Measurements from ENCODE around the gene SLC29A1. TPM values are rescaled to one million over a fixed set of nuclear protein-coding genes. Genes with fewer than 3 reads are reported as not detected.

SLC29A1 gene
- total RNA-seq, 1 donor from 2014 or later: 142 TPM

- H3K27ac Mint-ChIP-seq (ENCODE audit: unreplicated experiment): no peak overlapping the region
- no peaks in the 10 kb centered on the region for H3K9me3 Mint-ChIP-seq (ENCODE audit: unreplicated experiment)
- H3K36me3 Mint-ChIP-seq (ENCODE audit: low read depth, unreplicated experiment): peaks cover 5% of the 10 kb centered on the region
- TF ChIP-seq CTCF (IDR thresholded peaks at IDR 0.05; ENCODE audit: unreplicated experiment): no peak
- H3K4me3 Mint-ChIP-seq (ENCODE audit: unreplicated experiment): peak overlapping the region; percentile 83
- H3K4me1 Mint-ChIP-seq (ENCODE audit: unreplicated experiment): peaks cover 15% of the 10 kb centered on the region
- no peak for DNase-seq (ENCODE audit: low spot score)
- H3K27me3 Mint-ChIP-seq (ENCODE audit: unreplicated experiment): peaks cover 16% of the 10 kb centered on the region
Observed at GRCh38 chr6:44269178-44269920, 46.0 kb downstream of the SLC29A1 start.

- peaks cover 18% of the 10 kb centered on the region for H3K27me3 Mint-ChIP-seq (ENCODE audit: unreplicated experiment)
- H3K4me3 Mint-ChIP-seq (ENCODE audit: unreplicated experiment): peak within 1 kb of the TSS; percentile 83
- DNase-seq (ENCODE audit: low spot score): no peak
- H3K27ac Mint-ChIP-seq (ENCODE audit: unreplicated experiment): no peak within 1 kb of the TSS
- no peaks in the 10 kb centered on the region for H3K9me3 Mint-ChIP-seq (ENCODE audit: unreplicated experiment)
- H3K4me1 Mint-ChIP-seq (ENCODE audit: unreplicated experiment): peaks cover 11% of the 10 kb centered on the region
- TF ChIP-seq CTCF (IDR thresholded peaks at IDR 0.05; ENCODE audit: unreplicated experiment): no peak
- H3K36me3 Mint-ChIP-seq (ENCODE audit: low read depth, unreplicated experiment): peaks cover 5% of the 10 kb centered on the region
Observed at GRCh38 chr6:44269921-44270525, 46.6 kb downstream of the SLC29A1 start, which contains the start of gene TMEM151B. Gene TMEM151B (plus strand): TSS chr6:44270450. CDS start chr6:44270743, 293 bp downstream.

- H3K36me3 Mint-ChIP-seq (ENCODE audit: low read depth, unreplicated experiment): peaks cover 5% of the 10 kb centered on the region
Observed at GRCh38 chr6:44270526-44271405, 47.4 kb downstream of the SLC29A1 start.

GRCh38 chr6:44271406-44271723 lies 48.0 kb downstream of the SLC29A1 start:
- Mint-ChIP-seq H3K4me3 (ENCODE audit: unreplicated experiment) (peak overlapping the region; percentile 79), H3K9me3 (ENCODE audit: unreplicated experiment) (no peaks in the 10 kb centered on the region), H3K27me3 (ENCODE audit: unreplicated experiment) (peaks cover 18% of the 10 kb centered on the region), H3K4me1 (ENCODE audit: unreplicated experiment) (peaks cover 11% of the 10 kb centered on the region), H3K36me3 (ENCODE audit: low read depth, unreplicated experiment) (peaks cover 5% of the 10 kb centered on the region), H3K27ac (ENCODE audit: unreplicated experiment) (no peak overlapping the region)
- DNase-seq (ENCODE audit: low spot score): no peak
- TF ChIP-seq CTCF (IDR thresholded peaks at IDR 0.05; ENCODE audit: unreplicated experiment): no peak

More at GRCh38 chr6:44270526-44271405, 47.4 kb downstream of the SLC29A1 start:
- H3K27ac Mint-ChIP-seq (ENCODE audit: unreplicated experiment): no peak overlapping the region
- peaks cover 18% of the 10 kb centered on the region for H3K27me3 Mint-ChIP-seq (ENCODE audit: unreplicated experiment)
- no peaks in the 10 kb centered on the region for H3K9me3 Mint-ChIP-seq (ENCODE audit: unreplicated experiment)
- peaks cover 11% of the 10 kb centered on the region for H3K4me1 Mint-ChIP-seq (ENCODE audit: unreplicated experiment)
- peak overlapping the region; percentile 79 for H3K4me3 Mint-ChIP-seq (ENCODE audit: unreplicated experiment)
- TF ChIP-seq CTCF (IDR thresholded peaks at IDR 0.05; ENCODE audit: unreplicated experiment): no peak
- peak; percentile 59 for DNase-seq (ENCODE audit: low spot score)
